Skin of body (tissue), 2 donors: ENCODE results near the gene ASCL2. TPM values are rescaled to one million over a fixed set of nuclear protein-coding genes. Genes with fewer than 3 reads are reported as not detected.

Experiments used
- DNase-seq: peaks from one replicate; lab custom pipeline; 2025; lab: John Stamatoyannopoulos, UW
- total RNA-seq: library from RNA; depleted of rRNA; stranded (reverse); fragments of >200 nt; gene quantifications from one replicate; pipeline ENCODE4 v1.2.3, GENCODE V29; 2014

The ASCL2 gene
- total RNA-seq, 1 donor from 2014 or later: 1.7 TPM

- DNase-seq: no peak
These were observed 39.1 kb upstream of the ASCL2 start for GRCh38 chr11:2309251-2310072.

GRCh38 chr11:2308713-2309112 lies 38.3 kb upstream of the ASCL2 start:
- DNase-seq: no peak

- no peak for DNase-seq
These were observed 37.3 kb upstream of the ASCL2 start for GRCh38 chr11:2307501-2308331.

DNA sequence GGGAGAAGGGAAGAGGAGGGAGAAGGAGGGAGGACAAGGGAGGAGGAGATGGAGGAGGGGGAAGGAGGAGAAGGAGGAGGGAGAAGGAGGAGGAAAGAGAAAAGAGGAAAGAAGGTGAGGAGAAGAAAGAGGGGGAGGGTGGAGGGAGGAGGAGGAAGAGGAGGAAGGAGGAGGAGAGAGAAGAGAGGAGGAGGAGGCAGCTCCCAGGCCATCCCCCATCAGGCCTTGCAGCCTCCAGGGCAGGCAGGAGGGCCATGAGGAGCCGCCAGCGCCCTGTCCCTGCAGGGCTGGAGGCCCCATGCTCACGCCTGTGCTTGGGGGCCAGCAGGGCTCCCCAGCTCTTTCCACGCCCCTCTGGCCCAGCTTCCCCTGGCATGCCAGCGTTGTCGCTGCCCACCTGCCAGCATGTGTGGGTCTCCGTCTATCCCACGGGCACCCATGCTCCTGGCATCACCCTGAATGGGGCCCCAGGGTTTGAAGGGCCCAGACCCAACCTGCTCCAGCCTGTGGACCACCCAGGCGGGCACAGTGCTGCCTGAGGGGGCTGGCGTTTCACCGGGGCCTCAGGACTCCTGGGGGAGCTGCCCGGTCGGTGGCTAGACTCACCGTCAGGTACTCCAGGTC lies 36.6 kb upstream of the ASCL2 start:
- peak; percentile 35 for DNase-seq

DNA sequence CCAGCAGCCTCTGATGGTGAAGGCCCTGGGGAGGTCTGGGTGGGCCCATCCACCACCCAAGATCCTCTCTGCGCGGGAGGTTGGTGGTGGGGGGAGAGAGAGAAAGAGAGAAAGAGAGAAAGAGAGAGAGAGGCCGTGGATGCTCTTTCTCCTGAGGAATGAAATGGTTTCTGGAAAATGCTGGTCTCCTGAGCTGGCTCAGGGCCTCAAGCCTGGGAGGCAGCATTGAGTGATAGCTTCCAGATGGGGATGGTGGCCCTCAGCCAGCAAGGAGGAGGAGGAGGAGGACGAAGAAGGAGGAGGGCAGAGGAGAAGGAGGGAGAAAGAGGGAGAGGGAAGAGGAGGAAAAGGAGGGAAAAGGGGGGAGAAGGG lies 36.0 kb upstream of the ASCL2 start:
- peak; percentile 88 for DNase-seq

- peak; percentile 95 for DNase-seq
These were observed 35.5 kb upstream of the ASCL2 start for GRCh38 chr11:2305788-2306451.

- DNase-seq: peak; percentile 59
These were observed 34.9 kb upstream of the ASCL2 start for GRCh38 chr11:2305140-2305778.

- DNase-seq: no peak
These were observed 34.2 kb upstream of the ASCL2 start for GRCh38 chr11:2304506-2305139.

DNA sequence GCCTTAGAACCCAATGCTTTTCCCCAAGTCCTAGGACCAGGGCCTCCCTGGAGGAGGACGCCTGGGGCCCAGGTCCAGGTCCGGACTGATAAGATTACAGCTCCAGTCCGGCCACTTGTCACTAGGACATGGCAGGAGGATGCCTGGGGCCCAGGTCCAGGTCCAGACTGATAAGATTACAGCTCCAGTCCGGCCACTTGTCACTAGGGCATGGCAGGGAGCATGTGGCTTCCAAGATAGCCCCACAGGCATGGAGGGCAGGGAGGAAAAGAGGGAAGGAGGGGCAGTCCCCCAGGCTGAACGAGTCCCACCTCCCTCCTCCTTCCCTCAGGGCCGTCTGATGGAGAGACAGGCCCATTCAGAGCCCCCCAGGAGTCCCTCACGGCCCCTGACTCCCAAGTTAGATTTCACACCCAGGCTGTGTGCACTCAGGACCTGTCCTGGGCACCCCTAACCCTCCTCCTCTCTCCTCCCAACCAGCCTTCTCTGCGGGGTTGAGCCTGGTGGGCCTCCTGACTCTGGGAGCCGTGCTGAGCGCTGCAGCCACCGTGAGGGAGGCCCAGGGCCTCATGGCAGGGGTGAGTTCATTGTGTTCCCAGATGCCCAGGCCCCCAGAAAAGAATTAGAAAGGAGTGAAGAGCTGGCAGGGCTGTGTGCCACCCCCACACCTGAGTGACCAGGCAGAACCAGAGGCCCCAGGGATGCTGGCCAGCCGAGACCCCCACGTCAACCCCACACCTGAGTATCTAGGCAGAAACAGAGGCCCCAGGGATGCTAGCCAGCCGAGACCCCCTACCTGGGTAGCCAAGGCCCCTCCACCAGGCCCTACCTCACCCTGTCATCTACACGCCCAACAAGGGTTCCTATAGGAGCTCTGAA lies 33.5 kb upstream of the ASCL2 start:
- no peak for DNase-seq

DNA sequence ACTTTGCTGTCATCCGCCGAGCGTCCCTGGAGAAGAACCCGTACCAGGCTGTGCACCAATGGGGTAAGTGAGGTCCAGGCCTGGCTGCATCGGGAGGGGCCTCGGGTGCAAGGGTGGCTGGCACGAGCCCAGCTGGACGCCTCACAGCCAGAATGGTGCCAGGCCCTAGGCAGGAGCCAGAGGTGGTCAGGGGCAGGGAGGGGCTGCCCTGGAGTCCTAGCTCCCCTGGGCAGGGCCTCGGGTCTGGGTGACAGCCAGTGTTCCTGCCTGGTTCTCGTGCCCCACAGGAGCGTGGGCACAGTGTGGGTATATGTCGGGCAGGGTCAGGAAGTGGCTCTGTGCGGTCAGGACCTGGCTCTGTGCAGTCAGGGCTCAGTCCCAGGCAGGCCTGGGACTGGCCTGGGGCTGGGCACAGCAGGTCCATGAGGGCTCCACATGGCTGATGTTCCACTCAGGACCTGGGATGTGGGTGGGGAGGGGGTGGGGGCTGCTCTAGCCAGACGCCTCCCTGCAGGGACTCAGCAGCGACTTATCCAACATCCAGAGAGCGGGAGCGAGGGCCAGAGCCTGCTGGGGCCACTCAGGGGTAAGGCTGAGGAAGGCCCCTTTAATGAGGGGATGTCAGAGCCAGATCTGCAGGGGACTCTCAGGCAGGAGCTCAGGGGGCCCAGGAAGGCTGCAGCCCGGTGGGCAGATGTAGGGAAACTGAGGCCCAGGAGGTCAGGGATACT lies 32.7 kb upstream of the ASCL2 start:
- no peak for DNase-seq

DNA sequence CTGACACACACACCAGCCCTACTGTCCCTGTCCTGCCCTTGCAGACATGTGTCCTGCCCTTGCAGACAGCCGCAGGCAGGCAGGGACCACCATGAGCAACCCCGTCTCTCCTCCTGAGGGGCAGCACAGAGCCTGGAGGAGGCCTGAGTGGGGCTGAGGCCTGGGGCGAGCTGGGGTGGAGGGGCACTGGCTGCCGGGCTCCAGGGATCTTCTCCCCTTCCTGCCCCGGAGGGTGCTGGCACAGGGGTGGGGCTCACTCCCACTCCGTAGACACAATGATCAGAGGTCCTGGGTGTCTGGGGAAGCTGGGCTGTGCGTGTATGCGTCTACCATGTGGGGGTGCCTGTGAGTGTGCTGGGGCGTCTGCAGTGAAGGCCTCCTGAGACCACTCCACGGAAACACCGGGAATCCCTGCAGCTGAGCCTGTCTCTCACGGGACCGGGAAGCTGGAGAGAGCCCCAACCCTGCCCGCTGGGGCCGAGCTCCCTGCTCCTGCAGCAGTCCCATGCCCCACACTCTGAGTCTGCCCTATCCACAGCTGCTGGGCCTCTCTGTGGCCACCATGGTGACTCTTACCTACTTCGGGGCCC lies 32.0 kb upstream of the ASCL2 start:
- no peak for DNase-seq

GRCh38 chr11:2301631-2302305 lies 31.4 kb upstream of the ASCL2 start, which contains the start of the genes C11orf21 and TSPAN32:
Gene C11orf21 (minus strand): TSS chr11:2301918. CDS start chr11:2301808, 110 bp downstream.
Gene TSPAN32 (plus strand): TSS chr11:2302013. CDS start chr11:2302150, 137 bp downstream.
- no peak for DNase-seq

GRCh38 chr11:2300936-2301630 lies 30.7 kb upstream of the ASCL2 start:
- DNase-seq: no peak

GRCh38 chr11:2300290-2300935 lies 30.0 kb upstream of the ASCL2 start:
- DNase-seq: no peak

DNA sequence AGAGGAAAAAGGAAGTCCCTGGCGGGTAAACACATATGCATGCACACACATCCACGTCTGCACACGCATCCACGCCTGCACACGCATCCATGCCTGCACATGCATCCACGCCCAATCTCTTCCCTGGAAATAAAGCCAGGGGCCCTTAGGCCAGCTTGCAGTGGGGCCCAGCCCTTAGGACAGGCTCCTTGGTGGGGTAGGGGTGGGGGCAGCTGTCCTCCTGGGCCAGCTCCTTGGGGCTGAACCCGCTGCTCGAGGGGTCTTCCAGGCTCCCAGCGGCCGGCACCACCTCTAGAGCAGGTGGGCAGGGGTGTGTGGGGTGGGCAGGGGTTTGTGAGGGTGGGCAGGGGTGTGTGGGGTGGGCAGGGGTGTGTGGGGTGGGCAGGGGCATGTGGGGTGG lies 29.4 kb upstream of the ASCL2 start:
- no peak for DNase-seq
